Adrenal gland (tissue), 5 donors: Measurements from ENCODE around the gene MRPL10.

Experiments used
- POLR2A ChIP-seq, 2 donors: fragments of 450-650 bp; IDR thresholded peaks; one replicate each; pipeline ENCODE4 v1.6.1; 2017; ENCODE audit warnings: antibody characterized with exemption in 2 of 2, mild to moderate bottlenecking in 2 of 2, moderate library complexity in 1 of 2
- TF ChIP-seq, protein P1 (sequence below), 6 experiments: fragments of 450-650 bp in 4 of 6; fragments of 200-600 bp in 2 of 6; sonication (generic) in 1 of 6; IDR thresholded peaks; 1 replicate in 5 of 6; 2 replicates in 1 of 6; pipeline versions ENCODE4 v1.5.1 to v1.8.0; 2016 to 2021; ENCODE audit warnings: antibody characterized with exemption in 6 of 6, mild to moderate bottlenecking in 2 of 6, moderate library complexity in 1 of 6
- donor health status: DM: no; HTN: no; CAD: no.

- TF ChIP-seq, protein P1, sequence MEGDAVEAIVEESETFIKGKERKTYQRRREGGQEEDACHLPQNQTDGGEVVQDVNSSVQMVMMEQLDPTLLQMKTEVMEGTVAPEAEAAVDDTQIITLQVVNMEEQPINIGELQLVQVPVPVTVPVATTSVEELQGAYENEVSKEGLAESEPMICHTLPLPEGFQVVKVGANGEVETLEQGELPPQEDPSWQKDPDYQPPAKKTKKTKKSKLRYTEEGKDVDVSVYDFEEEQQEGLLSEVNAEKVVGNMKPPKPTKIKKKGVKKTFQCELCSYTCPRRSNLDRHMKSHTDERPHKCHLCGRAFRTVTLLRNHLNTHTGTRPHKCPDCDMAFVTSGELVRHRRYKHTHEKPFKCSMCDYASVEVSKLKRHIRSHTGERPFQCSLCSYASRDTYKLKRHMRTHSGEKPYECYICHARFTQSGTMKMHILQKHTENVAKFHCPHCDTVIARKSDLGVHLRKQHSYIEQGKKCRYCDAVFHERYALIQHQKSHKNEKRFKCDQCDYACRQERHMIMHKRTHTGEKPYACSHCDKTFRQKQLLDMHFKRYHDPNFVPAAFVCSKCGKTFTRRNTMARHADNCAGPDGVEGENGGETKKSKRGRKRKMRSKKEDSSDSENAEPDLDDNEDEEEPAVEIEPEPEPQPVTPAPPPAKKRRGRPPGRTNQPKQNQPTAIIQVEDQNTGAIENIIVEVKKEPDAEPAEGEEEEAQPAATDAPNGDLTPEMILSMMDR (IDR thresholded peaks at IDR 0.05): no peak
- no peak for TF ChIP-seq POLR2A (IDR thresholded peaks at IDR 0.05)
Measured at GRCh38 chr17:47812146-47812920, 19.0 kb downstream of the MRPL10 start.
